ENCODE results near the gene CNIH1. TPM values are rescaled to one million over a fixed set of nuclear protein-coding genes. Genes with fewer than 3 reads are reported as not detected.
"Not testable (repeated sequence)": the region's sequence is repeated elsewhere in the genome, so short reads cannot be mapped to it uniquely, and the experiment has no call there.

The CNIH1 gene
- total RNA-seq, 4 donors from 2014 or later = 52.3 to 144 (median 103) TPM

DNA sequence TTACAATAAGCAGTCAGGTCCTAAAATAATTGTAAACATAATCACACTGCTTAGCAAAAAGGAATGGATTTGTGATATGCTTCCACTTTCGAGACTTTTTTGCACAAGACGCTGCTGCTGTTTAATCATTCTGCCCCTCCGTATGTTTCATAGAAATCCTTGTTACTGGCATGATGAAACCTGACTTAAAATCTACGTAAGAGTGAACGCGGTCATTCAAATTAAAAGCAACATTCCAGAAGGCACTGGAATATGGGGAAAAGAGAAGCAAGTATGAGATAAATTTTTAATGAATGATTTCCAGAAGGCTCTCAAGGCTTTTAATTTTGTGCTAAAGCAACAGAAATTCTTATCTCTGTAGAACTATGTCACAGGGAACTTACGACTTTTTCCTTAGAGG, 1.1 kb downstream of the CNIH1 start:
- Histone ChIP-seq H3K4me3 (peak overlapping the region; percentile 73 to 89 (median 82)), H3K27me3 (no peaks in the 10 kb centered on the region), H3K27ac (replicated peaks in 1 of 4) (peak overlapping the region; percentile 89 to 97 (median 95)), H3K9me3 (no peaks in the 10 kb centered on the region), H3K4me1 (peaks cover 20 to 47% (median 30%) of the 10 kb centered on the region in 4 donors), H3K36me3 (no peaks in the 10 kb centered on the region)
- intact Hi-C loops (cut with DNase I) = loop anchor here (2.0 to 5.0 kb wide), 2 partner anchors 43 to 49 kb away; partner anchors contain the start of genes CDKN3 and GMFB
- 62% methylated on average over 7 of the region's 7 CpGs for WGBS
- TF ChIP-seq EP300 (IDR thresholded peaks at IDR 0.05) (no peak), CTCF (IDR thresholded peaks at IDR 0.05) (no peak), POLR2A (IDR thresholded peaks at IDR 0.05; ENCODE audit: low read depth) (no peak), POLR2AphosphoS5 (IDR thresholded peaks at IDR 0.05) (no peak)
- DNase-seq (ENCODE audit: extremely low spot score) = no peak

DNA sequence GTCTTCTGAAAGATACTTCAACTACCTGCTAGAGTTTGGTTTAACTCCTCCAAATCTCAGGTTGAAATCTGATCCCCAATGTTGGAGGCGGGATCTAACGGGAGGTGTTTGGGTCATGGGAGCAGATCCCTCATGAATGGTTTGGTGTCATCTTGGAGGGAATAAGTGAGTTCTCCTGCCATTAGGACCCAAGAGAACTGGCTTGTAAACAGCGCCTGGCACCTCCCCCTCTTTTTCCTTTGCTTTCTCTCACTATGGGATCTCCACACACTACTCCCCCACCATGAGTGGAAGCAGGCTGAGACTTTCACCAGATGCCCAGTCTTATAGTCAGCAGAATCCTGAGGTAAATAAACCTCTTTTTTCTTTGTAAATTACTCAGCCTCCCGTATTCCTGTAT, 2.5 kb downstream of the CNIH1 start:
- Histone ChIP-seq H3K36me3 (no peaks in the 10 kb centered on the region), H3K9me3 (no peaks in the 10 kb centered on the region), H3K4me1 (peaks cover 20 to 59% (median 34%) of the 10 kb centered on the region in 4 donors), H3K4me3 (no peak overlapping the region), H3K27me3 (no peaks in the 10 kb centered on the region), H3K27ac (replicated peaks in 1 of 4) (no peak overlapping the region)
- DNase-seq (ENCODE audit: extremely low spot score) = no peak
- intact Hi-C loops (cut with DNase I) = no loop called here
- WGBS = 90% methylated on average over 4 of the region's 4 CpGs
- TF ChIP-seq POLR2A (IDR thresholded peaks at IDR 0.05; ENCODE audit: low read depth) (no peak), EP300 (IDR thresholded peaks at IDR 0.05) (no peak), POLR2AphosphoS5 (IDR thresholded peaks at IDR 0.05) (no peak), CTCF (IDR thresholded peaks at IDR 0.05) (no peak)

DNA sequence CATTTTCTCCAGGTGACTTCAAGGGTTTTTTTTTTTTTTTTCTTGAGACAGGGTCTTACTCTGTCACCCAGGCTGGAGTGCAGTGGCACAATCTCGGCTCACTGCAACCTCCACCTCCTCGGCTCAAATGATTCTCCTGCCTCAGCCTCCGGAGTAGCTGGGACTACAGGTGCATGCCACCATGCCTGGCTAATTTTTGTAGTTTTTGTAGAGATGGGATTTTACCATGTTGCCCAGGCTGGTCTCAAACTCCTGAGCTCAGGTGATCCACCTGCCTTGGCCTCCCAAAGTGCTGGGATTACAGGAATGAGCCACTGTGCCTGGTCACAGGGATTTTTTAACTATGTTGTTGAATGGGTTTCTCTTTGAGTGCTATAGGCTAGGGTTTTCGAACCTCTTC, 3.2 kb downstream of the CNIH1 start:
- H3K27ac ChIP-seq (replicated peaks in 1 of 4); H3K4me3 ChIP-seq; H3K9me3 ChIP-seq; H3K27me3 ChIP-seq; DNase-seq (ENCODE audit: extremely low spot score); H3K36me3 ChIP-seq; intact Hi-C loops (cut with DNase I): not testable (repeated sequence)
- 92% methylated on average over 4 of the region's 4 CpGs for WGBS
- peaks cover 20 to 63% (median 37%) of the 10 kb centered on the region in 4 donors for H3K4me1 ChIP-seq

GRCh38 chr14:54435500-54435981, 5.6 kb downstream of the CNIH1 start:
- 78% methylated on average over 4 of the region's 4 CpGs for WGBS
- TF ChIP-seq EP300 (IDR thresholded peaks at IDR 0.05) (no peak), POLR2AphosphoS5 (IDR thresholded peaks at IDR 0.05) (no peak), POLR2A (IDR thresholded peaks at IDR 0.05; ENCODE audit: low read depth) (no peak), CTCF (IDR thresholded peaks at IDR 0.05) (no peak)
- Histone ChIP-seq H3K36me3 (peaks cover 0 to 11% (median 7%) of the 10 kb centered on the region in 4 donors), H3K27ac (replicated peaks in 1 of 4) (no peak overlapping the region), H3K27me3 (no peaks in the 10 kb centered on the region), H3K9me3 (no peaks in the 10 kb centered on the region), H3K4me3 (no peak overlapping the region), H3K4me1 (peaks cover 15 to 58% (median 33%) of the 10 kb centered on the region in 4 donors)
- intact Hi-C loops (cut with DNase I) = no loop called here
- DNase-seq (ENCODE audit: extremely low spot score) = no peak

DNA sequence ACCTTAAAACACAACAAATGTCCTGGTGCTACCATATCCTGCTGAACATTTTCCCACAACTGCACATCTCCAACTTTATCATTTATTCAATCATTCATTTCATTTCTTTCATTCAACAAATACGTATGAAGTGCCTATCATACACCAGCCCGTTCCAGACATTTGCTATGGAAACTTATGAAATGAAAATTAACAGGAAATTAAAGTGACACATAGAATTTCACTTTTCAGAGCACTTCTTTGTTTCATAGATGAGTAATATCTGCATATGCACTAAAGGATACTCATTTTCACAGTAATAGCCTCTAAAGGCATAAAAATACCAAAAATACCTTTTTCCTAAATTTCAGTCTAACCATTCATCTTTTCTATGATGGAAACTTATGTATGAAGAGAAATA, 12.6 kb downstream of the CNIH1 start:
- no peak for DNase-seq (ENCODE audit: extremely low spot score)
- H3K36me3 ChIP-seq = peaks cover 14 to 67% (median 49%) of the 10 kb centered on the region in 4 donors
- H3K4me1 ChIP-seq = peaks cover 0 to 6% (median under 1%) of the 10 kb centered on the region in 4 donors
- 85% methylated on average over 2 of the region's 2 CpGs for WGBS
- TF ChIP-seq POLR2AphosphoS5 (IDR thresholded peaks at IDR 0.05) (no peak), POLR2A (IDR thresholded peaks at IDR 0.05; ENCODE audit: low read depth) (no peak), EP300 (IDR thresholded peaks at IDR 0.05) (no peak), CTCF (IDR thresholded peaks at IDR 0.05) (no peak)
- H3K9me3 ChIP-seq = no peaks in the 10 kb centered on the region
- H3K4me3 ChIP-seq = no peak overlapping the region
- H3K27me3 ChIP-seq = no peaks in the 10 kb centered on the region
- intact Hi-C loops (cut with DNase I) = no loop called here
- H3K27ac ChIP-seq (replicated peaks in 1 of 4) = no peak overlapping the region
